ENCODE measurements around the gene SLC16A14. TPM values are rescaled to one million over a fixed set of nuclear protein-coding genes. Genes with fewer than 3 reads are reported as not detected.

Gene SLC16A14
- total and polyA plus RNA-seq, 2 experiments from 2014 or later: 1.1 to 2.7 TPM

- TF ChIP-seq ZNF462 (CRISPR knock-in tag; IDR thresholded peaks at IDR 0.05): no peak
- no peak for TF ChIP-seq CREB1 (CRISPR knock-in tag; IDR thresholded peaks at IDR 0.05; ENCODE audit: low read depth)
- no peak for TF ChIP-seq ETS1 (IDR thresholded peaks at IDR 0.05)
- no peak for TF ChIP-seq CTCF (conservative IDR thresholded peaks at IDR 0.05; ENCODE audit: low read depth in 2 of 2)
- TF ChIP-seq POLR2AphosphoS5 (IDR thresholded peaks at IDR 0.05; ENCODE audit: low read depth): no peak
- TF ChIP-seq JUNB (IDR thresholded peaks at IDR 0.05; ENCODE audit: unreplicated experiment): no peak
- TF ChIP-seq EZH2 (IDR thresholded peaks at IDR 0.05; ENCODE audit: low read depth, unreplicated experiment): no peak
- TF ChIP-seq ZNF114 (CRISPR knock-in tag; IDR thresholded peaks at IDR 0.05): no peak
- no peak for TF ChIP-seq EZH2phosphoT487 (IDR thresholded peaks at IDR 0.05; ENCODE audit: unreplicated experiment)
- TF ChIP-seq STAT1 (IDR thresholded peaks at IDR 0.05; ENCODE audit: unreplicated experiment): no peak
- no peak for TF ChIP-seq ZNF331 (CRISPR knock-in tag; IDR thresholded peaks at IDR 0.05; ENCODE audit: low read depth)
- no peak for TF ChIP-seq NANOG (IDR thresholded peaks at IDR 0.05; ENCODE audit: borderline replicate concordance)
Measured at GRCh38 chr2:230042195-230042594, 26.5 kb downstream of the SLC16A14 start (continued).
